ENCODE measurements around the gene DENND1B.

The DENND1B gene

DNA sequence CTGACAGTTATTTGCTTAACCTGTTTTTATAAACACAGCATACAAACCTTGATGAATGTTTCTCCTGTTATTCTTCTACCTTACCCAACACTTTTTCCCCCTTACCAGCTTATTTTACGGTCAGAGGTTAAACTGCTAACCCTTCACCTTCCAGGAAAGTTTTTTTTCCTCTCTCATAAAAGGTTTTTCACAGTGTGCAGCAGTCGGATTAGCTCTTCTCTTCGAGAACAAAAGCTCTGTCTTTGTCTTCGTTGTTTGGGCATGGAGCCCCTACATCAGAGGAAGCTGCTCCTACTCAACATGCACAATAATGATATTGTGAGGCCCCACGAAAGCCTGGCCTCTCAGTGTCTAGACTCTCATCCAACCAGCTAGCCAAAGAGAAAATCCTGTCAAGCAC lies 42.0 kb downstream of the DENND1B start:
- no peak for DNase-seq (ENCODE audit: insufficient read length, low spot score)
- TF ChIP-seq CTCF (IDR thresholded peaks at IDR 0.05; ENCODE audit: insufficient read depth, missing control alignments) = no peak
- FAIRE-seq = no peak

DNA sequence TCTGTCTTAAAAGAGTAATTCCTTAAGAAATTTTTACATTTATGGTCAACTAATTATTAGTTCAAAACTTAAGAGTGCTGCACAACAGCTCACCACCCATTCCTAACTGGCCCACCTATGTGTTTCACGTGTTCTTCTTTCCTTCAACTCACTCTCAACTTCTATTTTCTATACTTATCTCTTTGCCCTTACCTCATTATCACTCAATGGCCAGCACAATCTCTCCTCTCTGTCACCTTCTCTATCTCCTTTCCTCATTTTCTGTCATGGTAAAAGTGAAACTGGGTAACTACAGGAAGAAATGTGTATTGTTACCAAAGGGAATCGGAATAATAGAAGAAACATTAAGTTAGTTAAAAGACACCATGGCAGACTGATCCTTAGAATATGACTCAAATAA lies 43.1 kb downstream of the DENND1B start:
- DNase-seq (ENCODE audit: insufficient read length, low spot score) = no peak
- TF ChIP-seq CTCF (IDR thresholded peaks at IDR 0.05; ENCODE audit: insufficient read depth, missing control alignments) = no peak
- FAIRE-seq = no peak

DNA sequence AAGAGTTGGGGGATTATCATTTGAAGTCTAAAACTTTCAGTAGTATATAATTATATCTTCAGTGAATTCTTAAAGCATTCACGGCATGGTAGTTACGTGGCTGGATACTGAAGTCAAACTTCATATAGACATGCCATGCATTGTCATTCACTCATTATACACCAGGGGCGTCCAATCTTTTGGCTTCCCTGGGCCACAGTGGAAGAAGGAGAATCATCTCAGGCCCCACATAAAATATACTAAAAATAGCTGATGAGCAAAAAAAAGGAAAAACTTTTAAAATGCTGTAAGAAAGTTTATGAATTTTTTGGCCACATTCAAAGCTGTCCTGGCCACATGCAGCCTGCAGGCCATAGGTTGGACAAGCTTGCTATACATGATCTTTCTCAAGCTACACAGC lies 43.8 kb downstream of the DENND1B start:
- no peak for DNase-seq (ENCODE audit: insufficient read length, low spot score)
- FAIRE-seq = no peak
- TF ChIP-seq CTCF (IDR thresholded peaks at IDR 0.05; ENCODE audit: insufficient read depth, missing control alignments) = no peak

GRCh38 chr1:197725976-197726375 lies 49.3 kb downstream of the DENND1B start:
- DNase-seq (ENCODE audit: insufficient read length, low spot score) = no peak
- TF ChIP-seq CTCF (IDR thresholded peaks at IDR 0.05; ENCODE audit: insufficient read depth, missing control alignments) = no peak
- FAIRE-seq = no peak

GRCh38 chr1:197725044-197725443 lies 50.2 kb downstream of the DENND1B start:
- FAIRE-seq (peak; percentile 97), DNase-seq (ENCODE audit: insufficient read length, low spot score) (no peak)
- no peak for TF ChIP-seq CTCF (IDR thresholded peaks at IDR 0.05; ENCODE audit: insufficient read depth, missing control alignments)

GRCh38 chr1:197715806-197716205 lies 59.5 kb downstream of the DENND1B start:
- no peak for TF ChIP-seq CTCF (IDR thresholded peaks at IDR 0.05; ENCODE audit: insufficient read depth, missing control alignments)
- no peak for DNase-seq (ENCODE audit: insufficient read length, low spot score)
- FAIRE-seq = peak; percentile 68

DNA sequence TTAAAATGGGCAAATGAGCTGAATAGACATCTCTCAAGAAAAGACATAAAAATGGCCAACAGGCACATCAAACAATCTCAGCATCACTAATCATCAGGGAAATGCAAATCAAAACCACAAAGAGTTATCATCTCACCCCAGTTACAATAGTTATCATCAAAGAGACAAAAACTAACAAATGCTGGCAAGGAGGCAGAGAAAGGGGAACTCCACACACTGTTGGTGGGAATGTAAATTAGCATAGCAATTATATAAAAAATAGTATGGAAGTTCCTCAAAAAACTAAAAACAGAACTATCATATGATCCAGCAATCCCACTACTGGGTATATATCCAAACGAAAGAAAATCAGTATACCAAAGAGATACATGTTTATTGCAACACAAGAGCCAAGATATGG lies 68.7 kb downstream of the DENND1B start:
- DNase-seq (ENCODE audit: insufficient read length, low spot score) (no peak), FAIRE-seq (no peak)
- TF ChIP-seq CTCF (IDR thresholded peaks at IDR 0.05; ENCODE audit: insufficient read depth, missing control alignments) = no peak
